Activated CD4-positive, CD25-positive, alpha-beta regulatory T cell treated with anti-CD3 and anti-CD28 coated beads, Interleukin-2, amount 50 U/mL, for 16 hours (primary cell): ENCODE data around the gene MORF4L2.

Source experiments
- DNase-seq: peaks from one replicate; pipeline ENCODE4 v3.0.0-alpha.2; 2020; ENCODE audit warnings: low read depth, low spot score

MORF4L2 gene

GRCh38 chrX:103686199-103687072, at the start of gene MORF4L2:
Gene MORF4L2 (minus strand): TSS chrX:103686699. CDS start chrX:103677027, 9,672 bp downstream.
- peak; percentile 78 for DNase-seq

GRCh38 chrX:103734125-103734760, 47.7 kb upstream of the MORF4L2 start:
- DNase-seq: no peak

- no peak for DNase-seq
Measured at GRCh38 chrX:103733017-103733416, 46.5 kb upstream of the MORF4L2 start.

GRCh38 chrX:103730796-103731493, 44.4 kb upstream of the MORF4L2 start:
- no peak for DNase-seq

- DNase-seq: no peak
Measured at GRCh38 chrX:103730147-103730795, 43.8 kb upstream of the MORF4L2 start.

- no peak for DNase-seq
Measured at GRCh38 chrX:103729015-103729414, 42.5 kb upstream of the MORF4L2 start.

- DNase-seq: no peak
Measured at GRCh38 chrX:103727115-103727514, 40.6 kb upstream of the MORF4L2 start.

GRCh38 chrX:103726477-103726876, 40.0 kb upstream of the MORF4L2 start:
- no peak for DNase-seq

- DNase-seq: no peak
Measured at GRCh38 chrX:103722505-103722904, 36.0 kb upstream of the MORF4L2 start.

GRCh38 chrX:103718120-103718519, 31.6 kb upstream of the MORF4L2 start:
- DNase-seq: no peak

GRCh38 chrX:103716962-103717361, 30.5 kb upstream of the MORF4L2 start:
- no peak for DNase-seq

- DNase-seq: no peak
Measured at GRCh38 chrX:103710609-103711008, 24.1 kb upstream of the MORF4L2 start, which contains the start of gene TMEM31. Gene TMEM31 (plus strand): TSS chrX:103710909. CDS start chrX:103712259, 1,350 bp downstream.

- DNase-seq: no peak
Measured at GRCh38 chrX:103704863-103705262, 18.4 kb upstream of the MORF4L2 start.

- DNase-seq: no peak
Measured at GRCh38 chrX:103699243-103699642, 12.7 kb upstream of the MORF4L2 start.

- DNase-seq: no peak
Measured at GRCh38 chrX:103697687-103698086, 11.2 kb upstream of the MORF4L2 start.

GRCh38 chrX:103691059-103691458, 4.6 kb upstream of the MORF4L2 start:
- no peak for DNase-seq

- DNase-seq: no peak
Measured at GRCh38 chrX:103688946-103689345, 2.4 kb upstream of the MORF4L2 start.

GRCh38 chrX:103687696-103688201, 1.2 kb upstream of the MORF4L2 start:
- peak; percentile 31 for DNase-seq

- peak; percentile 75 for DNase-seq
Measured at GRCh38 chrX:103687073-103687695, 685 bp upstream of the MORF4L2 start.

GRCh38 chrX:103685396-103685795, 1.1 kb downstream of the MORF4L2 start:
- no peak for DNase-seq

- no peak for DNase-seq
Measured at GRCh38 chrX:103681443-103681842, 5.1 kb downstream of the MORF4L2 start.
